HG03039 (cell line): ENCODE data around the gene STXBP6.

Experiments used
- ATAC-seq: cut with Tn5 transposase; IDR thresholded peaks from one replicate; pipeline ENCODE4 v1.9.1; 2021; ENCODE audit warnings: mild to moderate bottlenecking, moderate library complexity; ENCODE audit not compliant: unreplicated experiment

Gene STXBP6

GRCh38 chr14:25019892-25020291 is 30.1 kb downstream of the STXBP6 start:
- ATAC-seq: no peak

- no peak for ATAC-seq
Measured at GRCh38 chr14:25017562-25017961, 32.4 kb downstream of the STXBP6 start.

- no peak for ATAC-seq
Measured at GRCh38 chr14:25015761-25016160, 34.2 kb downstream of the STXBP6 start.

DNA sequence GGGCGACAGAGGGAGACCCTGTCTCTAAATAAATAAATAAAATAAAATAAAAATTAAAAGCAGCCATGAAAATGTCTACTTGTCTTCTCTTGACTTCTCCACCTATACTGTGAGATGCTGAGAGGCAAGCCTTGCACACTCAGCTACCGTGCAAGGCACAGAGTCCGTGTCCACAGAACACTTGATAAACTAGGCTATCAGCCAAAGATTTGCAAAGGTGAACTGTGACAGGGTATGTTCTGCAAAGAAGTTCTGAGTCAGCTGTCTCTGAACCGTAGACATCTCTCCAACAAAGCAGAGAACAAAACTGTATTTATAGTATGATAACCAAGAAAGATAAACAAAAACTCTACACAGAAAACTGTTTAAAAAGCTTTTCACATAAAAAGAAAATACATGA is 35.5 kb downstream of the STXBP6 start:
- no peak for ATAC-seq

DNA sequence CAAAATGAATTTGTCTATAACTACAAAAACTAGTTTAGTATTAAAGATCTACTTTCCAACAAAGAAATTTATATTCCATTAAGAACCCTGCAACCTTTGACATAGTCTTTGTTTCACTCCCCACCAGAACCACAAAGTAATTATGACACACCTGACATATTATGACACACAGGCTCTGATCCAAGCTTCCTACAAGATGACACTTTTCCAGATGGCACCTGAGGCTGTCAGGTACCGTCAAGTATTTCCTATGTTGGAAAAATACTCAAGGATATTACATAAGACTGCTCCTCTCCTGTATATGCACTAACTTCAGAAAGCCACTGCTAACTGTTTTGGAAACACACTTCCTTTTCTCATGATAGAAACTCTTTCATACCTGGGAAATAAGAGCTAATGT is 38.9 kb downstream of the STXBP6 start:
- no peak for ATAC-seq

GRCh38 chr14:25010471-25010870 is 39.5 kb downstream of the STXBP6 start:
- no peak for ATAC-seq

- no peak for ATAC-seq
Measured at GRCh38 chr14:25009891-25010290, 40.1 kb downstream of the STXBP6 start.

GRCh38 chr14:25007832-25008231 is 42.1 kb downstream of the STXBP6 start:
- no peak for ATAC-seq

DNA sequence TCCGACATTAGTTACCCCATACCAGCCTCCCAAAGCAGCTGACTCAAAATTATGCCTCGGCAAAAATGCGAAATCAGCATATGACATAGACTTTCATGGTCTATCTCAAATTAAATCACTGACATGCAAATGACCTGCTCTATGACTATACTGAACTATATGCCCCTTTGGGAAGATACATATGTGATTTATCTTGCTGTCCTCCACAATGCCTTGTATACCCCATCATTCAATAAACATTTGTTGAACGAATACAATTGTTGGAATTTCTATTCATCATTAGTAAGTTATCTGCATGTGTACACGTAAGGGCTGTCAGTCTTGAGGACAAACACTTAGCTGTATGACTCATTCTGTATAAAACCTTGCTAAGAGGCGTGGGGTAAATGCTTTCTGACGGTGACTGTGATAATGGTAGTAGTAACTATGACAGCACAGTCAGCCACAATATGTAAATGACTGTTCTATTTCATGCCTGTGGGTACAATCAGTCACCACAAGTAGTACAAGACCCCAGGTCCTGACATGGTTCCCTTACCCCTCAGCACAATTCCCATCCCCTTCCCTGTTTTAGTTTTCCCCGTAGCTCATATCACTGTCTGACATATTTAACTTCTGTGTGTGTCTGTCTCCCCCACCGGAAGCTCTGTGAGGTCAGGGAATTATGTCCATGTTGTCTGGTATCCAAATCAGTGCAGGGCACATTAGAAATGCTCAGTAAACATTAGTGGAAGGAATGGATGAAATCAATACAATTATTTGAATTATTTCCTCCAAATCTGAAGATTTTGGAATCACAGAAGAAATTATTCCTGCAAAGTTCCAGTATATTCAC is 42.8 kb downstream of the STXBP6 start:
- no peak for ATAC-seq

GRCh38 chr14:25006031-25006430 is 43.9 kb downstream of the STXBP6 start:
- no peak for ATAC-seq

DNA sequence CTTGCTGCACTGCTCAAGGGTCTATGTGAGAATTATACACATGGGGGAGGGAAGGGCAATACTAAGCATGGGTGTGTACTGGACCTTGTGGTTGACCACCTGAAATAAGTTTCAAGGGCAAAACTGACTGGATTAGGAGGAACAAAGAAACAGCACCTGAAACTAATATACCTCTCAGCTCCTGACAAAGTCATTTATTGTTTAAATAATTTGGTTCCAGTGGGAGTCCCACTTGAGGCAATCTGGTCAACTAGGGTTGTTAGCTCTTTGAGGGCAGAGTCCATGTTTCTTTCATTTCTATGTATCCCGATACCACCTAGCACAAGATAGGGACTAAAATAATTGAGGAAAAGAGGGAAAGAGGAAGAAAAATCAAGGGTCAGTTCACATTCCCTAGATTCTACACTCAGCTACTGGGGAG is 45.5 kb downstream of the STXBP6 start:
- ATAC-seq: no peak

DNA sequence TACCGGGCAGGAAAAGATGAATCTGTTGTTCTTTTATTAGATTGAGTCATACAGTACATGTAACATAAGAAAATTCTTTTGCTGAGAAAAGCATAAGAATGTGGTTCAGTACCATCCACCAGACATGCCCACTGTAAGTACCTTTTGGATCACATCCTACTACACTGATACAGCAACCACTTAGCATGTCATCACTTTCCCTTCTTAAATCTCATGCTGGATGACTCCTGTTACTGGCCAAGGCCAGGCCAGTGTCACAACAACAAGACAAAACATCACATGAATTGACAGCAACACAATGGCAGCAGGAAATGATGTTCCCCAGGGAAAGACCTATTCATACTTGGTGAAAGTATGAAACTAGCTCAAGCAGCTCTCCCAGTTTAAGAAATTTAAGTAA is 46.4 kb downstream of the STXBP6 start:
- no peak for ATAC-seq

- no peak for ATAC-seq
Measured at GRCh38 chr14:25001601-25002000, 48.3 kb downstream of the STXBP6 start.

DNA sequence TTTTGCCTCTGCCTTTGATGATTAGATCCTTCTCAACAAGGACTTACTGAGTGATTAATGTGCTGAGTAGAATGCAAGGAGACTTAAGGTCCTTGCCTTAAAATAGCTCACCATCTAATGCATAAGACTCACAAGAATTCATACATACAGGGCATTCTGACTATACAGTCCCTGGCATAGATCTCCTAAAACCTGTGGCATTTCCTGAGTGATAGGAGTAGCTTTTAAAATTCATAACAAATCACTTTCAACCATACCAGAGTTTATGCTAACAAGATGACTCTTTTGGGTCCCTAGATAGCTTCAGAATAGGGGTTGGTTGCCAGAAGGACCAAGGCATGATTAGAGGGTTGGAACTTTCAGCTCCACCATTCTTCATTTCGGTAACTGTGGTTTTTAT is 48.8 kb downstream of the STXBP6 start:
- no peak for ATAC-seq

- no peak for ATAC-seq
Measured at GRCh38 chr14:24999157-24999556, 50.8 kb downstream of the STXBP6 start.

- ATAC-seq: no peak
Measured at GRCh38 chr14:24996930-24997725, 52.8 kb downstream of the STXBP6 start.

DNA sequence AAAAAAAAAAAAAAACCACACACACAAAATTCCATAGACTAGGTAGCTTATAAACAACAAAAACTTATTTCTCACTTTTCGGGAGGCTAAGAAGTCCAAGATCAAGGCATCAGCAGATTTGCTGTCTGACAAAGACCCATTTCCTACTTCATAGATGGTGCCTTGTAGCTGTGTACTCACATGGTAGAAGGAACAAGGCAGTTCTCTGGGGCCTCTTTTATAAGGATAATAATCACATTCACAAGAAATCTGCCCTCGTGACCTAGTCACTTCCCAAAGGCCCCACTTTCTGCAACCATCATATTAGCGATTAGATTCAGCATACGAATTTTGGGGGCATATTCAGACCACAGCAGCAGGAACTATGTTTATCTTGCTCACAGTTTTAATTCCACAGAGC is 54.9 kb downstream of the STXBP6 start:
- no peak for ATAC-seq

- ATAC-seq: no peak
Measured at GRCh38 chr14:24993631-24994030, 56.3 kb downstream of the STXBP6 start.

DNA sequence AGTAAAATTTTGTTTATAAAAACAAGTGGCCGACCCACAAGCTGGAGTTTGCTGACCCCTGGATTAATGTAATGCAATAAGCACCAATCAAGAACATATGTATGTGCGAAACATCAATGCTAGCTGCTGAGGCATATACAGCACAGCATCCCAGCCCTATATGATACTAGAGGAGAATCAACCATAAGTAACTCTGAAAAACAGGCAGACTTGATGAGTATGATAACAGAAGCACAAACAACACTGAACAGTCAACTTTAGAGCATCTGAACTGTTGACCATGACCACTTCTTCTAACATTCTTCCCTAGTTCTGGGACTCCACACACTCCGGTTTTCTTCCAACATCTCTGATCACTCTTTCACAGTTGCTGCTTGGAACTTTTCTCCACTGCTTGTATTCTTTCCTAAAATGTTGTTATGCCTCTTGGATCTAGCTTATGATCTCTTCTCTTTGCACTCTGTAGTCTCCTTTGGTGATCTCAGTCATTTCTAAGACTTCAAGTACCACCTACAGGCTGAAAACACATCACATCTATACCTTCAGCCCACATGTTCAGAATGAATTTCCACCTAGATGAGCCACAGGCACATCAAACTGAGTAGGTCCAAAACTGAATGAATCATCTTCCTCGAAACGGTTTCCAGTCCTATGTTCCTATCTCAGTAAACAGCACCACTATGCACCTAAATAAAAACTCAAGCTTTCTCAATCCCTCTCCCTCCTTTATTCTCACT is 57.2 kb downstream of the STXBP6 start:
- ATAC-seq: no peak

DNA sequence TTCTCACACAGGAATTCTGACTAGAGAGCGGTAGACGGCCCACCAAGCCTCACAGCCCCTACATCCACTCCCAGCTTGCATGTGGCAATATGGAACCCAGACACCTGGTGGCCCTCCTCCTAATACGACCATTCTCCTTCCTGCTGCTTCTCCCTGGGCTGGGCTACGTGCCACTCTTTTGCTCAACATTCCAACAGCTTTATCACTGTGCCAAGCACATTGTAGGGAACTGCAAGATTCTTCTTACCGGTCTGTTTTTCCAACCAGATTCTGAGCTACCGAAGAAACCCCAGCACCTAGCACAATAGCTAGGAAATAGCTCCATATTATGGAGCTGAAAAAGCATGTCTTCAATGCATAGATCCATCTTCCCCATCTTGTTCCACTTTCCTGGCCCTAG is 58.1 kb downstream of the STXBP6 start:
- no peak for ATAC-seq

DNA sequence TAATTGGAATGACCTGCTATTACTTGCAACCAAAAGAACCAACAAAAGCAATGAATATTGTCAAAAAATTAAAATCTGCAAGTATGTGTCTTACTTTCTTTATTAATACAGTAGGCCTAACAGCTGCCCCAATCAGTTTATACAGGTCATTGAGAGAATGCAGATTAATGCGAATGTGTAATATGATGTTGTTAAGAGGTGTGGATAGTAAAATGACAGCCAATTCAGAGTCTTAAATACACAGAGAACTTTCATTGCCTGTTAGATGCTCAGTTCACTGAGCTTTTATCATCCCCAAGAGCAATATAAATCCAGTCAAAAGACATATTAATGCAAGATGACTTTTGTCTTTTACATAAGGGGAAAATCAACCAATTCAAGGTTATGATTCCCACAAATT is 58.7 kb downstream of the STXBP6 start:
- ATAC-seq: no peak

DNA sequence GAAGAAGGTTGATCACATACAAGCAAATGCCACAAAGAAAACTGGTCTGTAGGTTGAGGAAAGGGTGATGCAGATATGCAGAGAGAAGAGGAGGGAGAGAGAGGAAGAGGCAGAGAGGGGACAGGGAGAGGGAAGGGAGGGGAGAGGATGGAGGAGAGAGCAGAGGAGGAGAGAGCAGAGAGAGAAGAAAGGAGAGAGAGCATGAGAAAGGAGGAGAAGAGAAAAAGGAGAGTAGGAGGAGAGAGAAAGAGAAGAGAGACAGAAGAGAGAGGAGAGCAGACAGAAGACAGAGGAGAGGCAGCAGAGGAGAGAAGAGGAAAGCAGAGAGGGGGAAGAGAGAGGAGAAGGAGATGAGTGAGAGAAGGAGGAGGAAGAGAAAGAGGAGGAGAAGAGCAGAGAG is 59.2 kb downstream of the STXBP6 start:
- no peak for ATAC-seq
